SK-N-SH (cell line): ENCODE results near the gene CREB3L4. TPM values are rescaled to one million over a fixed set of nuclear protein-coding genes. Genes with fewer than 3 reads are reported as not detected.

Source experiments
- CTCF ChIA-PET: fragments of 300-600, 350-600 bp; formaldehyde crosslinking; extraction: SDS; loops from one replicate; lab custom pipeline; 2021; lab: Yijun Ruan, JAX
- POLR2A ChIA-PET: fragments of 350-600 bp; sonication (Branson Sonifier 250); formaldehyde crosslinking; extraction: SDS; loops from one replicate; lab custom pipeline; 2020; ENCODE audit warnings: antibody characterized with exemption, inconsistent platforms; lab: Yijun Ruan, JAX
- DNase-seq: peaks from one replicate; pipeline ENCODE4 v3.0.0; 2012
- H2AFZ ChIP-seq: fragments of 200-600 bp; sonication (generic); 2 replicates; pipeline ENCODE4 v1.8.1; 2016; ENCODE audit warnings: antibody characterized with exemption, mild to moderate bottlenecking, low read depth
- H3F3A ChIP-seq: fragments of 200-600 bp; sonication (generic); replicated peaks from 2 replicates; pipeline ENCODE3; 2016; ENCODE audit warnings: antibody characterized with exemption, mild to moderate bottlenecking; ENCODE audit not compliant: insufficient read depth
- H3K27ac ChIP-seq, 2 experiments: fragments of 200-500 bp in 1 of 2; fragments of 200-600 bp in 1 of 2; sonication (Bioruptor generic) in 1 of 2; sonication (generic), shearing (Covaris generic) in 1 of 2; 2 replicates each; pipeline versions ENCODE4 v1.5.1 to v1.6.1; 2014 to 2016; ENCODE audit warnings: low read depth in 2 of 2, inconsistent platforms in 1 of 2, low read length in 1 of 2, mild to moderate bottlenecking in 1 of 2, mixed read lengths in 1 of 2
- H3K27me3 ChIP-seq: fragments of 200-600 bp; sonication (generic), shearing (Covaris generic); 2 replicates; pipeline ENCODE4 v1.6.1; 2016; ENCODE audit warnings: mixed run types; ENCODE audit not compliant: insufficient read depth
- H3K36me3 ChIP-seq, 2 experiments: fragments of 200-500 bp in 1 of 2; fragments of 200-600 bp in 1 of 2; sonication (Bioruptor generic) in 1 of 2; sonication (generic) in 1 of 2; replicated peaks in 1 of 2; 2 replicates each; pipeline versions ENCODE3 to v1.5.1; 2014 to 2016; ENCODE audit warnings: low read length in 1 of 2, mild to moderate bottlenecking in 1 of 2; ENCODE audit not compliant: insufficient read depth in 2 of 2, control insufficient read depth in 1 of 2
- H3K4me1 ChIP-seq, 2 experiments: fragments of 200-500 bp in 1 of 2; fragments of 200-600 bp in 1 of 2; sonication (Bioruptor generic) in 1 of 2; sonication (generic), shearing (Covaris generic) in 1 of 2; 2 replicates each; pipeline versions ENCODE4 v1.5.1 to v1.6.1; 2014 to 2016; ENCODE audit warnings: low read depth in 1 of 2, low read length in 1 of 2, mixed run types in 1 of 2; ENCODE audit not compliant: insufficient read depth in 2 of 2, control insufficient read depth in 1 of 2
- H3K4me2 ChIP-seq: fragments of 200-600 bp; sonication (generic), shearing (Covaris generic); 2 replicates; pipeline ENCODE4 v1.6.1; 2017; ENCODE audit warnings: mixed run types
- H3K4me3 ChIP-seq, 2 experiments: fragments of 200-500 bp in 1 of 2; fragments of 200-600 bp in 1 of 2; sonication (Bioruptor generic) in 1 of 2; sonication (generic), shearing (Covaris generic) in 1 of 2; 2 replicates each; pipeline versions ENCODE4 v1.5.1 to v1.8.1; 2014 to 2016; ENCODE audit warnings: low read depth in 2 of 2, inconsistent platforms in 1 of 2, low read length in 1 of 2, mild to moderate bottlenecking in 1 of 2, mixed read lengths in 1 of 2, moderate library complexity in 1 of 2
- H3K79me2 ChIP-seq: fragments of 200-600 bp; sonication (generic); 2 replicates; pipeline ENCODE4 v1.8.1; 2017; ENCODE audit warnings: mild to moderate bottlenecking; ENCODE audit not compliant: insufficient read depth
- H3K9ac ChIP-seq: fragments of 200-600 bp; sonication (generic); 2 replicates; pipeline ENCODE4 v1.6.1; 2017; ENCODE audit warnings: mixed run types
- H3K9me2 ChIP-seq: fragments of 200-600 bp; sonication (generic); 2 replicates; pipeline ENCODE4 v1.6.1; 2017; ENCODE audit warnings: mixed run types
- H3K9me3 ChIP-seq: fragments of 200-600 bp; sonication (generic); 2 replicates; pipeline ENCODE4 v1.6.1; 2017; ENCODE audit warnings: mixed run types, mild to moderate bottlenecking, moderate library complexity
- H4K20me1 ChIP-seq: fragments of 200-600 bp; sonication (generic); 2 replicates; pipeline ENCODE4 v1.6.1; 2017; ENCODE audit warnings: mild to moderate bottlenecking, mixed run types; ENCODE audit not compliant: insufficient read depth
- ELF1 ChIP-seq: IDR thresholded peaks from 2 replicates; pipeline ENCODE4 v1.4.0; 2012
- EZH2phosphoT487 ChIP-seq: fragments of 200-600 bp; sonication (generic); IDR thresholded peaks from 2 replicates; pipeline ENCODE4 v1.6.1; 2017; ENCODE audit warnings: low read depth, mixed run types, mild to moderate bottlenecking, antibody characterized with exemption, moderate library complexity, borderline replicate concordance
- FOXM1 ChIP-seq: IDR thresholded peaks from 2 replicates; pipeline ENCODE4 v1.4.0; 2012; ENCODE audit warnings: low read depth, mild to moderate bottlenecking
- JUND ChIP-seq: IDR thresholded peaks from 2 replicates; pipeline ENCODE4 v1.4.0; 2012
- SMC3 ChIP-seq: IDR thresholded peaks from 2 replicates; pipeline ENCODE4 v1.6.1; 2012; ENCODE audit warnings: low read depth, low read length, improper control_type of control experiment
- TEAD4 ChIP-seq: IDR thresholded peaks from 2 replicates; pipeline ENCODE4 v1.4.0; 2012; ENCODE audit warnings: mild to moderate bottlenecking, borderline replicate concordance; ENCODE audit not compliant: insufficient read depth
- WGBS: methylation state at CpG from one replicate; pipeline ENCODE4 v1.1.6; 2017; ENCODE audit warnings: low lambda C conversion rate; 5-methylcytosine and 5-hydroxymethylcytosine counted together
- polyA plus RNA-seq, 3 experiments: library from polyadenylated mRNA; depleted of rRNA; stranded (reverse); fragments of >200 nt; gene quantifications; 2 replicates each; pipeline ENCODE4 v1.2.3, GENCODE V29; 2012
- TF ChIP-seq, protein P1 (sequence below): IDR thresholded peaks from 2 replicates; pipeline ENCODE4 v1.4.0; 2012; ENCODE audit warnings: low read depth, borderline replicate concordance
- TF ChIP-seq, protein P2 (sequence below): IDR thresholded peaks from 2 replicates; pipeline ENCODE4 v1.4.0; 2012; ENCODE audit warnings: low read depth, borderline replicate concordance
- TF ChIP-seq, protein P3 (sequence below): IDR thresholded peaks from 2 replicates; pipeline ENCODE4 v1.4.0; 2012; ENCODE audit warnings: low read depth

The CREB3L4 gene
- polyA plus RNA-seq, 1 of the 3 experiments (the other 2 are of a cell fraction) = 12.8 TPM

DNA sequence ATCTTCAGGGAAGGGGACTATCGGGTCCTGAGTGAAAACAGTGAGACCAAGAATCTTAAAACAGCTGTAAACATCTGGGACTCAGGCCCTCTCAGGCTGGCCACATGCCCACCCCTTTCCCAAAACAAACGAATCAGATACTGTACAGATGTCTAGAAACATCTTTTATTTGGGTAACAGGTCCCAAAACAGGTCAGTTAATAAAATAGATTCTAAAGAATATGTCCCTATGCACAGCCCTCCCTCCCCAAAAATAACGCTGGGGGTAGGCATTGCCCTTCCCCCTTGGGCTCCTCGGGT is 8.8 kb upstream of the CREB3L4 start:
- no peaks in the 10 kb centered on the region for H3K9me3 ChIP-seq
- no peak overlapping the region for H3K9ac ChIP-seq
- no peak overlapping the region for H2AFZ ChIP-seq
- no peak for DNase-seq
- H3K4me2 ChIP-seq = peak overlapping the region; percentile 38; the same call in 1 of the 2 replicates
- peaks cover 5 to 55% of the 10 kb centered on the region in 2 experiments; a peak in 3 of 4 replicates for H3K4me1 ChIP-seq
- peaks cover 12 to 26% of the 10 kb centered on the region in 2 experiments for H3K36me3 ChIP-seq
- H3K4me3 ChIP-seq = no peak overlapping the region; a peak in 1 of 4 replicates
- POLR2A ChIA-PET = interaction anchor here (0.8 to 4.4 kb wide), 7 partner anchors 8 to 93 kb away, joined by 3 to 32 read pairs (median 4); partner anchors contain the start of genes CREB3L4, DENND4B, GATAD2B and JTB
- H3K79me2 ChIP-seq = peaks cover 69% of the 10 kb centered on the region
- H3K9me2 ChIP-seq = no peaks in the 10 kb centered on the region
- H3K27me3 ChIP-seq = no peaks in the 10 kb centered on the region
- CTCF ChIA-PET = interaction anchor here (0.9 to 8.6 kb wide), 3 partner anchors 8 to 27 kb away, joined by 5 to 51 read pairs (median 50); partner anchors contain the start of genes DENND4B and RAB13
- peaks cover 38% of the 10 kb centered on the region for H4K20me1 ChIP-seq
- 33% methylated on average over 4 of the region's 4 CpGs for WGBS
- TF ChIP-seq FOXM1 = no peak
- H3F3A ChIP-seq = peaks cover 15% of the 10 kb centered on the region
- H3K27ac ChIP-seq = peak overlapping the region; percentile 25 to 77; a peak in 3 of 4 replicates

DNA sequence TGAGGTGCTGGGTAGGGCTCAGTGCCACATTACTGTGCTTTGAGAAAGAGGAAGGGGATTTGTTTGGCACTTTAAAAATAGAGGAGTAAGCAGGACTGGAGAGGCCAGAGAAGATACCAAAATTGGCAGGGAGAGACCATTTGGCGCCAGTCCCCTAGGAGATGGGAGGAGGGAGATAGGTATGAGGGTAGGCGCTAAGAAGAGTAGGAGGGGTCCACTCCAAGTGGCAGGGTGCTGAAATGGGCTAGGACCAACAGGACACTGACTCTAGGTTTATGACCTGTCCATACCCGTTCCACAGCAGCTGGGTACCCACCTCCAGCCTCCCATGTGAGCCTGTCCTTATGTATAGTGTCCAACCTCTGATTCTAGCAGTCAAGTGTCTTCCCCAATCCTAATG is 8.2 kb upstream of the CREB3L4 start:
- TF ChIP-seq TEAD4 (no peak), JUND (no peak), EZH2phosphoT487 (no peak), ELF1 (no peak), SMC3 (no peak)
- TF ChIP-seq, protein P1, sequence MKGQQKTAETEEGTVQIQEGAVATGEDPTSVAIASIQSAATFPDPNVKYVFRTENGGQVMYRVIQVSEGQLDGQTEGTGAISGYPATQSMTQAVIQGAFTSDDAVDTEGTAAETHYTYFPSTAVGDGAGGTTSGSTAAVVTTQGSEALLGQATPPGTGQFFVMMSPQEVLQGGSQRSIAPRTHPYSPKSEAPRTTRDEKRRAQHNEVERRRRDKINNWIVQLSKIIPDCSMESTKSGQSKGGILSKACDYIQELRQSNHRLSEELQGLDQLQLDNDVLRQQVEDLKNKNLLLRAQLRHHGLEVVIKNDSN = no peak
- TF ChIP-seq, protein P2, sequence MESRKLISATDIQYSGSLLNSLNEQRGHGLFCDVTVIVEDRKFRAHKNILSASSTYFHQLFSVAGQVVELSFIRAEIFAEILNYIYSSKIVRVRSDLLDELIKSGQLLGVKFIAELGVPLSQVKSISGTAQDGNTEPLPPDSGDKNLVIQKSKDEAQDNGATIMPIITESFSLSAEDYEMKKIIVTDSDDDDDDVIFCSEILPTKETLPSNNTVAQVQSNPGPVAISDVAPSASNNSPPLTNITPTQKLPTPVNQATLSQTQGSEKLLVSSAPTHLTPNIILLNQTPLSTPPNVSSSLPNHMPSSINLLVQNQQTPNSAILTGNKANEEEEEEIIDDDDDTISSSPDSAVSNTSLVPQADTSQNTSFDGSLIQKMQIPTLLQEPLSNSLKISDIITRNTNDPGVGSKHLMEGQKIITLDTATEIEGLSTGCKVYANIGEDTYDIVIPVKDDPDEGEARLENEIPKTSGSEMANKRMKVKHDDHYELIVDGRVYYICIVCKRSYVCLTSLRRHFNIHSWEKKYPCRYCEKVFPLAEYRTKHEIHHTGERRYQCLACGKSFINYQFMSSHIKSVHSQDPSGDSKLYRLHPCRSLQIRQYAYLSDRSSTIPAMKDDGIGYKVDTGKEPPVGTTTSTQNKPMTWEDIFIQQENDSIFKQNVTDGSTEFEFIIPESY = no peak
- TF ChIP-seq, protein P3, sequence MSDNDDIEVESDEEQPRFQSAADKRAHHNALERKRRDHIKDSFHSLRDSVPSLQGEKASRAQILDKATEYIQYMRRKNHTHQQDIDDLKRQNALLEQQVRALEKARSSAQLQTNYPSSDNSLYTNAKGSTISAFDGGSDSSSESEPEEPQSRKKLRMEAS = no peak
- no peak overlapping the region for H2AFZ ChIP-seq
- H3F3A ChIP-seq = peaks cover 19% of the 10 kb centered on the region
- WGBS = 95% methylated on average over 2 of the region's 3 CpGs
- no peaks in the 10 kb centered on the region for H3K9me3 ChIP-seq
- H3K4me2 ChIP-seq = no peak overlapping the region
- H3K4me1 ChIP-seq = peaks cover 5 to 56% of the 10 kb centered on the region in 2 experiments; a peak in 3 of 4 replicates
- no peak overlapping the region for H3K4me3 ChIP-seq
- CTCF ChIA-PET = interaction anchor here (5.9 to 8.6 kb wide), 2 partner anchors 13 to 27 kb away, joined by 50 to 51 read pairs; partner anchors contain the start of genes DENND4B and RAB13
- no peaks in the 10 kb centered on the region for H3K9me2 ChIP-seq
- H3K27me3 ChIP-seq = no peaks in the 10 kb centered on the region
- DNase-seq = no peak
- H3K79me2 ChIP-seq = peaks cover 69% of the 10 kb centered on the region
- no peak overlapping the region for H3K9ac ChIP-seq
- POLR2A ChIA-PET = interaction anchor here (0.8 to 4.4 kb wide), 2 partner anchors 8 to 18 kb away, joined by 3 to 32 read pairs; partner anchors contain the start of genes CREB3L4 and JTB
- H3K36me3 ChIP-seq = peaks cover 12 to 20% of the 10 kb centered on the region in 2 experiments
- H3K27ac ChIP-seq = peak overlapping the region in 1 of 2 experiments; percentile 77; a peak in 2 of 4 replicates
- H4K20me1 ChIP-seq = peaks cover 33% of the 10 kb centered on the region
